ENCODE results near the gene LIFR.

LIFR gene

DNA sequence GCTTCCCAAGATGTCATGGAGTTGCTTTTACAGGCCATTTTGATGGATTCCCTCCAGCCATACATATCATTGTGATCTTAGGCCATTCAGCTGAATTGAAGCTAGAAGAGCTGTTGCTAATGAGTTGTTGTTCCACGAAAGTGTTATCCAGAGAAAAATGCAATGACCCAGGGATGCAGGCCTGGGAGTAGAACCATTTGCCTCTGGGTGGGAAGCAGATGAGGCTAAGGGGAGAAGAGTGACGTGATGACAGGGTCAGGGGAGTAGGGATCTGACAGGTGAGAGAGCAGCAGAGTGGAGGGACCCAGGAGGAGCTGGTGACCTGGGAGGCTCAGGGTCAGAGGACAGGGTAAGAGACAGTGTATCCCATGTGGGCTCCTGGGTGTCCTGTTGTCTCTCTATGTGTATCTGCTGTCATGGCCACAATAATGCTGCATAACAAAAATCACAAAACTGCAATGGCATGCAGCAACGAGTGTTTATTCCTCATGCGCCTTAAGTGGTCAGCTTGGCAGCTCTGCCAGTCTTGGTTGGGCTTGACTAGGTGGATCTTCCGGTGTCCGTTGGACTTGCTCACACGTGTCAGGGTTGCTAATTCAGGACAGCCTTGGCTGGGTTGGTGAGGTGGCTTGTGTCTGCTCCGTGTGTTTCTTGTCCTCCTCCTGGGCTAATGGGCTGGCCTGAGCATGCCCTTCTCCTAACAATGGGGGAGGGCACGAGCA is 90.6 kb downstream of the LIFR start:
- DNase-seq (ENCODE audit: low spot score) = no peak

DNA sequence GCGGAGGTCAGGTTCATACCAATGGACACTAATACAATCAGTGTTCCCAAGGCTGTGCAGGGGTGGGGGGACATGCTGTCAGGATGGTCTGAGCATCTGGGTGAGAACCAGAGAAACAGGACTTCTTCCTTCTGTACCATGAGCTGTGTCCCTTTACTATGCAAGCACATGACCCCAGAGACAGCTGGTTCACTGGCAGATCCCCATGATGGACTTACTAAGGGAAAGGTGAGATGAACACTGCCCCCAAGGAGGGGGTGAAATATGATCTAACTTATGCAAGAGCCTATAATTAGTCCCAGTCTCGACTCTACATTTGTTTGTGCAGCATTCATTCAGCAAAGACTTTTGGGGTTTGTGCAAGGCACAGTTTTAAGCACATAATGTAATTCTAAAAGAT is 91.4 kb downstream of the LIFR start:
- no peak for DNase-seq (ENCODE audit: low spot score)

DNA sequence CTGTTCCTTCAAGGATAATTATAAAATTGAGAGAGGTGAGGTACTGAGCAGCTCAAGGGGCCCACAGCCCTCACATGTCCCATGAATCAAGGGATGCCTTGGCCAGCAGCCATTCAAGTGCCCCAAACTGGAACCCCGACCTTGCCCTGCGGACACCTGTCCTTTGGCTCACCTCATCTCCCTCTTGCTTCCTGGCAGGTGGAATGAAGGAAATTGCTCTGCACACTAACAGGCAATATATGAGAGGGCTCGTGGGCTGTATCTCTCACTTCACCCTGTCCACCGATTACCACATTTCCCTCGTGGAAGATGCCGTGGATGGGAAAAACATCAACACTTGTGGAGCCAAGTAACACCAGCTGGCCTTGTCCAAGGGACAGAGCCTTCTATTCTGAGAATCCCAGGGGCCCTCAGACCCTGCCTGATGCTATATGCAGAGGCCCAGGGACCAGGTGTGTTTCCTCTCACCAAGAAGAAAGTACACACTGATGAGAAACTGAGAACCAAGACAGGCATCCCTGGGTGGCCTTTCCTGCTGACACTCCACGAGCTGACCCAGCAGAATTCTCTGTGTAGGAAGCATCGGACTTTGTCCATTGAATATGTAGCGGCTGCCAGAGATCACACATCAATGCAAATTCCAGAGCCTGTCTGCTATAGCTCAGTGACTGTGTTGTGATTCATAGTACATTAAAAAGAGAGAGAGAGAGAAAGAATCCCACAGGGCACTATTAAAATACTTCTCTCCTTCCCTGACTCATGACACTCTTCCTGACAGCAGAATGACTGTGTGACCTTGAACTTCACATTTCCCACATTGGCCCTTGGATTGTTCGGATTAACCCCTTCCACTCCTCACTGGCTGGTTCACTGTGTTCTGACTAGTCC is 92.6 kb downstream of the LIFR start:
- DNase-seq (ENCODE audit: low spot score) = peak; percentile 65

DNA sequence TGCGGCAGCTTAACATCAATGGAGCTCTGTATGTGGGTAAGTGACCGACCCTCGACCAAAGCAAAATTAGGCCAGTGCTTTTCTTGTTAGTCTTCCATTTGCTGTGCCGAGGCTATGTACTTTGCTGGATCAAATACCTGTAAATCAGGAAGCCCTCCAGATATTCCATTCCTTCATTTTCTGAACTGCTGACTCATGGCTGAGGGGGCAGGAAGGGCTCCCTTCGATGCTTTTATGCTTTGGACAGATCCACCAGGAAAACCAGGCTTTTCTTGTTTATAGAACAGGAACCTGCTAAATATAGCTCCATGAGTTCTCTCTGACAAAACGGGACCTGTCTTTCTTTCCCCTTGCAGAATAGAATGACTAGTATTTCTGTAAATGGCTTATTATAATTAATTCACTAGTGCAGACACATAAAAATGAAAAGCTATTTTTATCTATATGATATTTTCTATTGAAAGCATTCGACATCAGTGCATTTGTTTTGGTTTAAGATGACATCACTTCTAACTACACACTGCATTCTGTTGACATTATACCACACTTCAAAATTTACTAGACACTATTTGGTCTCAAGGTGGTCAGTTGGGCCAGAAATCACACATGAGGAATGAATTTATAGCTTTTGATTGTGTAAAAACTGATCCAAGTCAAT is 93.3 kb downstream of the LIFR start:
- DNase-seq (ENCODE audit: low spot score) = no peak

DNA sequence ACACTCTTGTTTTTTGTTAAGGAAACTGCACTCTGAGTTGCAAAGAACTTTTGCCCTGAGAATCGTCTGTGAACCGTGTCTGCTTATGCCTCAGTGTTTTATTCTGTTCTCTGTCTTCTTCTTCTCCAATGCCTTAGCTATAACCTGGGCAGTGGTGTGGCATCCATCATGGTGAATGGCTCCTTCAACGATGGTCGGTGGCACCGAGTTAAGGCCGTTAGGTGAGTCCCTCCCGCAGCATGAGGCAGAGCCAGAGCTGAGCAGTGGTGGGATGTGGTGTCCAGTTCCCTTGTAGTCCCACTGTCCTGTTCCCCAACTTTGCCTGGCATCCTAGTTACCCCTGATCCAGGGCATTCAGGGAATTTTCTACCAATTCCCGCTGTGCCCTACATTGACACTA is 98.3 kb downstream of the LIFR start:
- DNase-seq (ENCODE audit: low spot score) = no peak

DNA sequence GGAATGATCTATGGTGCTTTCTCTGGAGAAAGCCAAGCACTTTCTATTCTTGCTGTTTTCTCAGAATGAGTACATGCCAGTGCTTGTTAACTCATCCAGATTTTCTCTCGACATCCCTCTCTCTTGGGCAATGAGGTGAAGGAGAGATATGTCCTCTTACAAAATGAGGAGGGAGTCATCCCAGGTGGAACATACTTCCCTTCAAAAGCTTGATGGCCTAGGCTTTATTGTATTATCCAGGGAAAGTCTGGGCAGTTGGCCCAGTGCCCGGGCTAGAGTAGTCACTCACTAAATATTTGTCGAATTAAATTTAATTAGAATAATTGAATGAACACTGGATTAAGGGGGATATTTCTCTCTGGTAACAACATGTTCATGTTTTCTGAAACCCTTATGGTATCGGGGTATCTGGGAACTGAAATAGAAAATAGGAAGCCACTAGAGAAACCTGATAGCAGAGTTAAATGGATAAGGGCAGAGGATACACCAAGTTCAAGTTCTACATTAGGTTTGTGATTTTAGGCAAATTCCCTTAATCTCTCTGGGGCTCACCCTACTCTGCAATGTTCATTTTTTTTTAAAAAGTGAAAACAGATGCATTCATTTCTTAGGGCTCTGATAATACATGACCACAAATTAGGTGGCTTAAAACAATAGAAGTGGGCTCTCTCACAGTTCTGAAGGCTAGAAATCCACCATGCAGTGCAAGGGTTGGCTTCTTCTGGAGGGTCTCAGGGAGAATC is 99.6 kb downstream of the LIFR start:
- DNase-seq (ENCODE audit: low spot score) = no peak

DNA sequence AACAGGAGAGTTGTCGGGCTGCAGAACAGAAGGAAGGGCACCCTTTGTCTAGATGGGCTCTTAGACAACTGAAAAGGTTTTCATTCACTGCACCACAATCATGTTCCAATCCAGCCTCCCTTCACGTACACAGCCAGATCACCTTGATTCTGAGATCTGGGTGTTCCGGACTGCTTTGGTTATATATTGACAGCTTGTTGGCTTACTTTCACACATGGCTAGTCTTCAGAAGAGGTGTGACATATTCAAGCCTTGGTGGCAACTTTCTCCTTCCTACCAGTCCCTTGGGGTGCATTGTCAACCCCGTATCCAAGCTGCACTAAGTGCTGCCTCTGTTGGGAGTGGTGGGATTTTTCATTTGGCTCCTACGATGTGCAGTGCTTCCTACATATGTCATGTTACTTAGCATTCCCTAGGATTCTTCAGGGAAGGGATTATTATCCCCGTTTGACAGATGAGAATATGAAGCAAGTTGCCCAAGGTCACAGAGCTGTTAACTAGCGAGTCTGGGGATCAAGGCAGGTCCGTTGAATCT is 100.6 kb downstream of the LIFR start:
- no peak for DNase-seq (ENCODE audit: low spot score)

DNA sequence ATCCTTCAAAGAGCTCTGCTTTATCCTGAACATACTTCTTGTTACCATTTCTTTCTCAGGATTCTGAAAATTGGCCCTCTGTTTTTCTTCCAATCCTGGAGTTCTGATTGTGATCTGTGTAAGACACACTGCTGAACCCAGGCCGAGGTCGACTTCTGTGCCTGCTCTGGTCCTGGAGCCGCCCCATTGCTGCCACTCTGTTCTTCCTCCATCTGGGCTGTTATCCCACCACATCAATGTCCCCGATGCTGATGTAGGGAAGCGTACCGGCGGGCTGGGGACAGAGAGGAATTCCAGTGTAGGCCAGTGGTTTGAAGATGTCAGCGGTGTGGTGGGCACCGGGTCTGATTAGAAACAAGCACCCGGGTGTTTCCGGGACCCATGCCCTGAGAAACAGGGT is 102.5 kb downstream of the LIFR start:
- DNase-seq (ENCODE audit: low spot score) = no peak

DNA sequence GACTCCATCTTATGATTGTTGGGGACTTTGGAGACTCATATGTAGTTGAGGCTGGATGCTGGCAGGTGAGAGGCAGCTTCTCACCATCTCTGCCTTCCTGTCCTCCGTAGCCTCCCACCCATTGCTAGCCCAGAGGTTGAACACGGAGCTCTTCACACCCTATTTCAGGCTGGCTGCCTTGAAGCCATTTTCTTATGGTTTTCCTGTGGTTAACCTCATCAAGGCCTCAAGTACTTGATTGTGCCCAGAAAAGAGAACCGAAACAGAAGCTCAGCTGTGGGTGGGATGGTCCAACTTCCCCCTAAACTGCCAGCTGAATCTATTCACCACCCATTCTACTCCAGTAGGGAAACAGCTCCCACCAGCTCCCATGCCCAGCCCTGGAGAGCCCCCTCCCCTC is 102.9 kb downstream of the LIFR start:
- no peak for DNase-seq (ENCODE audit: low spot score)

DNA sequence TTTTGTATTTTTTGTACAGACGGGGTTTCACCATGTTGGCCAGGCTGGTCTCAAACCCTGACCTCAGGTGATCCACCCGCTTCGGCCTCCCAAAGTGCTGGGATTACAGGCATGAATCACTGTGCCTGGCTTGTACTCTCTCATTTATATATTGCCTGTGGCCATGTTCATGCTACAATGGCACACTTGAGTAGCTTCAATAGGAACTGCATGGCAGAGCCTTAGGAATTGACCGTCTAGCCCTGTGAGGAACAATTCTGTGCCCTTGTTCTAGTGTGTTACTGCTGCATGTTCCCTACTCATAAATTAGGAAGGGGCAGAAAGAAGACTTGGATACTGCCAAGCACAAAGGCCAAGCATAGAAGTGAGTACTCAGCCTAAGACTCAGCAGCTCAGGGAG is 104.2 kb downstream of the LIFR start:
- DNase-seq (ENCODE audit: low spot score) = no peak

DNA sequence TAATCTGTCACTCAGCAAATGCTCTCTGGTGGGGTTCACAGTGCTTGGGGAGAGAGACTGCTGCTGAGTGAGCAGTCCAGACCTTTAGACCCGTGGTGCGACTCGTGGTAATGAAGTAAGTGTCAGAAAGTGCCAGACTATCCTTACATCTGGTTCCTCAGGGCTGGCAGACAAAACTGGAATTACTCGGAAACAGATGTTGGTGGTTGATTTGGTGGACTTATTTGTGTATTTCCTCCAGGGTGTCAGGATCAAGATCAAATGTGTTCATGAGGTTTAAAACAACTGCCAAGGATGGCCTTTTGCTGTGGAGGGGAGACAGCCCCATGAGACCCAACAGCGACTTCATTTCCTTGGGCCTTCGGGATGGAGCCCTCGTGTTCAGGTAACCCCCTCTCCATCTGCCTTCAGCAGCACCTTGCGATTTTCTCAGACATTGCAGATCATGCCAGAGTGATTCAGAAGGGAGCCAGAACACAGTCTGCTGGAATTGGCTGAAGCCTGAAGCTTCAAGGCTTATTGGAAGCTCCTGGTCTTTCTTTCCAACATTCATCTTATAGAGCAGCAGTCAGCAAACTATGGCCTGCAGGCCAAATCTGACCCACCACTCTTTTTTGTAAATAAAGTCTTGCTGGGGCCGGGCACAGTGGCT is 105.2 kb downstream of the LIFR start:
- DNase-seq (ENCODE audit: low spot score) = no peak

DNA sequence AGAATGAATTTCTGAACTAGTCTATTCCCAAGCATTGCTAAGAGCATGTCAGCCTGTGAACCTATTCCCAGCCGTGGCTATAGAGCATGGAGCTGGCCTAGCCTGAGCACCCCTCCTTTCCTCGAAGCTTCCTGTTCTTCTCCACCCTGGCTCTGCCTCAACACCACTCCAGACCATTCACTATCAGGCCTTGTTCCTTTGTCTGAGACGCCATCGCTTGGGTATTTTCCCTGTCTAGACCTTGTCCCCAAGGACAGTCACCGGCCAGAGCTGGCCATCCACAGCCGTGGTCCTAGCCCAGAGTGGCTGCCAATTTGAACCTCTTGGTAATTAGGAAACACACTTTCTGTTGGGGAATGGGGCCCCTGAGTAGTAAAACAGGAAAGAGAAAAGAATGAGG is 105.8 kb downstream of the LIFR start:
- no peak for DNase-seq (ENCODE audit: low spot score)

DNA sequence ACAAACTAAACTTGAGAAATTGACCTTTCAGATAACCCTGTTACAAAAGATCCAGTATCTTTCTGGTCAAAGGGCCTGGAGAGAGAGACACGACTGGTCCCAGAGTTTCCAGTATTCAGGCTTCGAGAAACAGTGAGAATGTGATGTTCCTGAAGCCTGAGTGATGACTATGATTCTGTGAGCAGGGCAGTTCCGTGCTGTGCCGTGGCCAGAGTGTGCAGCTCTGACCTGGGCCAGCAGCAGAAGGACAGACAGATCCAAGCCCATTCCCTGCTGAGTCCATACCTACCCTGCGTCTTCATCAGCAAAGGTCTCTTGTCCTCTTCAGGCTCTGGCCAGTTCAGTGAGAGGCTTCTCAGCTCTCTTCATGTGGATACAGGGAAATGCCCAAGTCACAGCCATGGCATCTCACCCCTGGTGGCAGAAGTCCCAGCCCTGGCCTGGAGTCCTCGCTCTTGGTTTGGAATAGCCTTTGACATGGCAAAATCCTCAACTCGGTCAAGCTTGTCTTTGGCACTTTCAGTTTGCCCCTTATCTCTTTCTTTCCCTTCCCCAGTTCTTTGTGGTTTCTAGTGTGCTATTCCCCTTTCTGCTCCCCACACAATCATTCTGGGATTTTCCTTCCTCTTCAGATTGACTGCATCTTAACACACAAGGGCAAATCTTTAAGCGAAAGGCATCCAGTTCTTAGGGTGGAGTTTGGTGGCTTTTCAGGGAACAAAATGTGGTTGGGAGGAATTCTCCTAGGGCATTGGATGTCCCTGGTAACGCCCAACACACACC is 107.7 kb downstream of the LIFR start:
- no peak for DNase-seq (ENCODE audit: low spot score)

DNA sequence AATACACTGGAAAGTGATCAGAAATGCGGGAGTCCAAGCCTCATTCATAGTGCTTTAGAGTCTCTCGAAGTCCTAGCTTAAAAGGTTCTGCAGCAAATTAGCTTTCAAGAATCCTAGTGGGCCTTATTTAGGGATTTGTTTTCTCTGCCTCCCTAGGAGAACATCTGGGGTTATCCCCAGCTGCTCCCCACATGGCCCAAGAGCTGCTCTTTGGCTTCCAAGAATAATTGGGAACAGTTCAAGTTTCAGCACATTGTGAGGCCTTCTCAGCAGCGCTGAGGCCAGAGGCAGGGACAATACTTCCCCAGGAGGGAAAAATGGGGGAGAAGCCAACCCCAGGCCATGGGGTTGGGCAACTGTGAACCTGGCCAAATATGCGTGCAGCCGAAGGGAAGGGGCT is 108.7 kb downstream of the LIFR start:
- DNase-seq (ENCODE audit: low spot score) = no peak

DNA sequence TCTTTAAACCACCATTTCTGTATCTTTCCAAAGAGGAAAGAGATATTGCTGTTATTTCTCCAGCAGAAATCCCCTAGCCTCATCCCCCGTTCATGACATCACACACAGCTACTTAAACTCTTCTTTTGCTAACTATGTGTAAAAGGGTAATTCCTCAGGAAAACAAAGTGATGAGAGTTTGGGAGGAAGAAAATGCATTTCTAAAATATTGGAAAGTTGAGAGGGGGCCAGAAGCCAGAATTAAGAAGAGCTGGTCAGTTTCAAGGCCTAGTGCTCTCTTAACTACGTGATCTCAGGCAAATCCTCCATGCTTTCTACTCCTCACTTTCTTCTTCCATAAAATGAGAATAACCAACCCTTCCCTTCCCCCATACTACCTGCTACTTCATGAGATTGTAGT is 109.4 kb downstream of the LIFR start:
- no peak for DNase-seq (ENCODE audit: low spot score)

DNA sequence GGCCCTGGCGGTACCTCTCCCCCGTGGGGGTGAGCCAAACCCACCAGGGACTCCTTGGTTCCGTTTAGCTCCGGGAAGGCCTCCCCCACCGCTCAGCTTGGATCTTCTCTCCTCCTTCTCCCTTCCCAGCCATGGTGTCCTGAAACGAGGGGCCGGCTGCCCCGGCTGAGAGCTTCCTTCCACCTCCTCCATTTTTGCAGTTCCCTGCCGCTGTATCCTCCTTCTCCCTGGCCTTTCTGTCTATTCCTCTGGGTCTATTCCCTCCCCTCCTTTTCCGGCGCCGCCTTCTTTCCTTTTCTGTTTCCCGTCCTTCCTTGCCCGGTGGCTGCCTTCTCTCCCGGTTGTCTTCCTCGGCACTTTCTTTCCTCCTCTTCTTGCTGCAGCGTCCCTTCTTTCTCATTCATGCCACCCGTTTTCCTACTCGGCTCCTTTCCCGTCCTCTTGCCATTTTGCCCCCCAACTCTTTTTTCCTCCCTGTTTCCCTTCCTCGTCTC is 110.4 kb downstream of the LIFR start:
- DNase-seq (ENCODE audit: low spot score) = no peak

DNA sequence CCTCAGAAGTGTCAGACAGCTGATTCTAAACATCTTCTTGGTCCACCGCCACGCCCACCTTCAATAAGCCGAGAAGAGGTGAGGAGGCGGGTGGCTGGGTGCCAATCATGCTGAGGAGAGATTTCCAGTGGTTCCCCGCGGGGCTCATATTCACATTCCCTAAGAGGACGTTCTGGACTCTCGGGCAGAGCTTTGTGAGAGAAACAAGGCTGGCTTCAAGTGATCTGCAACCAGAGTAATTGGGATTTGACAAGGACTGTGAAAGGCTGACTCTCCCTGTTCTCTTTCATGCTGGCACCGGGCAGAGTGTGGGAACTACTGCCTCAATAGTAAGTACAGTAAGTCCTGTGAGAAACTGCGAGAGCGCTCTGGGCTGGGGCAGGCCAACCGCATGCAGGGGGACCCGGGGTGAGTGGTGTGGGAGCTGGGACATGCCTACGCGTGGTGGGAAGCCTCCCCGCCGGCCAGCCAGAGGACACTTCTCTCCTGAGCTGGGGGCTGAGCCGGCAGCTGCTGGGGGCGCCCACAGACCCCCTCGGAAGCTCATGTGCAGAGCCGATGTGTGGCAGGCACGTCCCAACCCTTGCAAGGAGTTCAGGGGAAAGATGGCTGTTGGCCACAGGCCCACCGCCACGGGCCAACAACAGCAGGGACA is 110.9 kb downstream of the LIFR start:
- DNase-seq (ENCODE audit: low spot score) = no peak

DNA sequence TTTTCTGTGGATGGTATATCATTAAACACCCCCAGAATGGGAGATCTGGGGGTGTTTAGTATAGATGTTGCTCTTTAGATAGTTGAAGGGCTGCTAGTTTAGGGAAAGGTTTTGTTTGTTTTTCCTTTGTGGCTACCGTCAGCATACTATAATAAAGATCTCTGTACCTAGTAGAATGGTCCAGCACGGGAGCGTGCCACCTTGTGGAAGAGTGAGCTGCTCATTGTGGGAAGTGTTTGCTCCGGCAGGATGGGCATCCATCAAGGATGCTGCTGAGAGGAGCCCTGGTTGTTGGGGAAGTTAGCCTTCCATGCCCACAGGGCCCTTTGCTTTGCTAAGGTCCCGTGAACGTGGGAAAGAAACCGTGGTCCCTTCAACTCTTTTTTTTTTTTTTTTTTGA is 113.1 kb downstream of the LIFR start:
- no peak for DNase-seq (ENCODE audit: low spot score)

DNA sequence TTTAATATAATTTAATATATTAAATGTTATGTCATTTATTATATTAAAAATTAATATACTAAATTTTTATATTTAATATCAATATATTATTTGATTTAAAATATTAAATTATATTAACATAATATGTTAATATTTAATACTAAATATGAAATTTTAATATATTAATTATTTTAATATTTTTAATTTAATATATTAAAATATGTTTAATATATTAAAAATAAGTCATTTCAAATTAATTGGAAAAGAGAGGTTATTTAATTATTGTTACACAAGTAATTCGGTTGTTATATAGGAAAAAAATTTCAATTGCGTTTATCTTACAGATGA is 114.2 kb downstream of the LIFR start:
- DNase-seq (ENCODE audit: low spot score) = no peak

Measured in LoVo (cell line).